NCI-H2081 treated with DMSO at 0.1 percent for 48 hours (cell line): Measurements from ENCODE around the gene HES6.

Experiments
- DNase-seq: peaks from one replicate; lab custom pipeline; 2025; lab: John Stamatoyannopoulos, UW

The HES6 gene

GRCh38 chr2:238233625-238234024 is 6.2 kb downstream of the HES6 start:
- DNase-seq, result no peak

DNA sequence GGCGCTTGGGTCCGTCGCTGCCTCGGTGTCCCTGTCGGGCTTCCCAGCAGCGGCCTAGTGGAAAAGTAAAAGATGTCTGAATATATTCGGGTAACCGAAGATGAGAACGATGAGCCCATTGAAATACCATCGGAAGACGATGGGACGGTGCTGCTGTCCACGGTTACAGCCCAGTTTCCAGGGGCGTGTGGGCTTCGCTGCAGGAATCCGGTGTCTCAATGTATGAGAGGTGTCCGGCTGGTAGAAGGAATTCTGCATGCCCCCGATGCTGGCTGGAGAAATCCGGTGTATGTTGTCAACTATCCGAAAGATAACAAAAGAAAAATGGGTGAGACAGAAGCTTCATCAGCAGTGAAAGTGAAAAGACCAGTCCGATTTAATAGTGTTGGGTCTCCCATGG is 8.0 kb downstream of the HES6 start:
- DNase-seq, result no peak

DNA sequence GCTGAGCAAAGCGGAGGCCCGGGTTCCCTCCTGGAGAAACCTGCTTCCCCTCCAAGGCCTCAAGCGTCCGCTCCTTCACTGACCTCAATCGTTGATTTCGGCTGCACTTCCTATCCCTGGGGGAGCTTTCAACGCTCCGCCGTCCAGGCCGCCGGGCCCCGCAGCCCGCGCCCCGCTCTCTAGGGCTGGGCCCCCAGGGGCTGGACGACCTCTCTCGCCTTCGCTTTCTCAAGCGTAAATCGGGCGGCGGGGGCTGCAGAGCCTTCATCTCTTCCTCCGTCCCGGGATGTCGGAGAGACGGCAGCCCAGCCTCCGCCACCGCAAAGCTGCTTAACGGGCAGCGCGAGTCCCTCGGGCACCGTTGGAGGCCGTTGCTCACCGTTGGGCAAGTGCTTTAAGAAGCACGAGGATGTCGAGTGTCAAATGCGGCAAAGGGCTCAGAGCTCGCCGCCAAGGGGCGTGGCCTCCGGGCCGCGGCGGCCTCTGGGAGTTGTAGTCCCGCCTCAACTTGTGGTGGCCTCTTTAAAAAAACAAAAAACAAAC is 8.5 kb downstream of the HES6 start:
- DNase-seq, result no peak

DNA sequence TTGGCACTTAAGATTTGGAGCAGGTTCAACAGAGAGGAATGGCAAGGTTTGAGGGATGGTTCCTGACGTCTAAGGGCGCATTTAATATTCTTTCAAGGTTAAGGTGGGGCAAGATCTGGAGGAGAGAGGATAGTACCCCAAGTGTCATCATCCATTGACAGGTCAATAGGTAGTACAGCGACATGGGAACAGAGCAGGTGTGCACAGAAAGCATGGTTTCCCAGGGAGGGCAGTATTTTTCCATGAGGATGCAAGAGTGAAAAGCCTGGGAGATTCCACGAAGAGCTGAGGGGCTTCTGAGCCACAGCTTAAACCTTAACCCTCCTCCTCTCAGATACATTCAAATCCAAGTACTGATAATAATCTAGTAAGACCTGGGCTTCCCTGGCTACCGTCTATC is 9.1 kb downstream of the HES6 start:
- DNase-seq, result no peak

- no peak for DNase-seq
These were observed 11.1 kb downstream of the HES6 start for GRCh38 chr2:238228700-238229099.

- no peak for DNase-seq
These were observed 12.2 kb downstream of the HES6 start for GRCh38 chr2:238227587-238228032.

DNA sequence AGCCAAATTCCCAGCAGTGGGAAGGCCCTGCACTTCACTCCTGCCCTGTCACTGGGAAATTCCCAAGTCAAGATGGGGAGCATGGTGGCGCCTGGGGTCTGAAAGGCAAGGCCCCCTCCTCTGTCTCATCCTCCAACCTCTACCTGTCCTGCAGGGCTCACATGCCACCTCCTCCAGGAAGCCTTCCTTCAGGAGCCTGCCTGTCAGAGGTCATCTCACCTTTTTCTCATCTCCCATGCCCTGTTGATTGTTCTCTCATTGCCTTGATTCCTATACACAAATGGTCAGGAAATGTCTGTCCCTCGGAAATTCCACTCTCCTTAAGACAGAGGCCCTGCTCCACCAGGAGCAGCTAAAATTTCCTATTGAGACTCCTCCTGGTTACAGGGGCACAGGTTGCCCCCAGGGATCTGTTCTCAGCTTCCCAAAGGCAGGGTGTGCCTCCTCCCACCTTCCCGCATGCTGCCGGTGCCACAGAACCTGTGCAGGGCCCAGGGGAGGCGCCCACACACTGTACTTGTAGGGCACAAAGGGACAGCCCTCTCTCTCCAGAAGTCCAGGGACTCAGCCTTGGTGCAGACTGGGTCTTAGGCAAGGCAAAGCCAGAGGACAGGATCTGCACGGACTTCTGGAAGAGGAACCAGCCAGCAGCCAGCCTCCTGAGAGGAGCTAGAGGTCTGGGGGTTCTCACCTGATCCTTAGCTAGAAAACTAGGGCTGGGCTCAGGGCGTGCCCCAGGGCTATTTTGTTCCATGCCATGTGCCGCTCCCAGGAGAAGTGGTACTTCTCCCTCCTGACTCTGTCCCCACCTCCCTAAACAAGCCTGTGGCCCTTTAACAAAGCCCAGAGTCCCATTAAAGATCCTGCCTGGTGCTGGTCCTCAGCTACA is 12.9 kb downstream of the HES6 start:
- DNase-seq, result no peak

- DNase-seq, result no peak
These were observed 13.7 kb downstream of the HES6 start for GRCh38 chr2:238225911-238226697.

- no peak for DNase-seq
These were observed 14.7 kb downstream of the HES6 start for GRCh38 chr2:238225121-238225520.

GRCh38 chr2:238224356-238225035 is 15.3 kb downstream of the HES6 start:
- DNase-seq, result no peak

DNA sequence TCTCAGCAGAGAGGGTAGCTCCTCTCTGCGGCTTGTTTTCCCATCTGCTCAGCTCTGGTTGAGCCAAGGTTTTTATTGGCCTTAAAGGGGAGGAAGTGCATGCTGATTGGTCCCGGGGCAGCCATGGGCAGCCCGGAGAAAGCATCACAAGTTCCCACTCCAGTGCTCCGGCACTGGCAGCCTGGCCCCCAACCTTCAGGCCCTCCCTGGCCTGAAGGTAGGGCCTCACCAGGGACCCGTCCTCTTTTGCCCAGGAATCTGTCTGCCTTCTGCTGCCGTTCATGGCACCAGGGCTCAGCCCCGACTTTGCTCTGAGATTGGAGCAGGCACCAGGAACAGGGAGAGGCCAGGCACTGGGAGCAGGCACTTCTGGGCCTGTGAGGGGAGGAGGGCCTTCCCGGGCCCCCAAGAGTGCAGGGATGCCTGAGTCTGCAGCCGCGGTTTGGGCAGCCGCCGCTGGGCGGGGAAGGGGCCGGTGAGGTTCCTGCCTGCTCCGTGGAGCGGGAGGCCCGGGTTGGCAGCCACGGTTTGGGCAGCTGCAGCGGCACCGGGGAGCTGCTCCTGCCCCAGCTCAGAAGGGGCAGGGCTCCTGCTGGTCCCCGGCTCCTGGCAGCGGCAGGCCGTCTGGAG is 18.8 kb downstream of the HES6 start:
- no peak for DNase-seq

GRCh38 chr2:238220274-238220891 is 19.5 kb downstream of the HES6 start:
- no peak for DNase-seq

DNA sequence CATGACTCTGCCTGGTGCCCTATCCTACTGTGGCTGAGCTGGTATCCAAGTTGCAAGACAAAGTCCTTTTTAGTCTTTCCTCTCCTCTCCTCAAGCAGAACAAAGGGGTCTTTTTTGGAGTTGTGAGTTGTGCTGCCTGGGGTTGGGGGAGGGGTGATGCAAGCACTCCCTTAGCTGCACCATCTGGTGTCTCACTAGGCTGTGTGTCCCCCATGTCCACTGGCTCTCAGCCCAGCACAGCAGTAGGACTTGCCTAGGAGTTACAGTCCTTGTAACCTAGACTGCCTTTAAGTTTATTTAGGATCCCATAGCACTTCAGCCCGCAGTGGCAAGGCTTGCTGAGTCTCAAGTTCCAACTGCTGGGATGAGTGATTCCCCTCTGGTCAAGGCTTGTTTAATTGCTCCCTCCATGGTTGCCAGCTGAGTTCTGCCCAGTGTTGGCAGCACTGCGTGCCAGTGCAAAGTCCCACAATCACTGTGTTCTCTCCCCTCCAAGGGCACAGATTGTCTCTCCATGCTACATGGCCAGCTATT is 23.1 kb downstream of the HES6 start:
- DNase-seq, result no peak

DNA sequence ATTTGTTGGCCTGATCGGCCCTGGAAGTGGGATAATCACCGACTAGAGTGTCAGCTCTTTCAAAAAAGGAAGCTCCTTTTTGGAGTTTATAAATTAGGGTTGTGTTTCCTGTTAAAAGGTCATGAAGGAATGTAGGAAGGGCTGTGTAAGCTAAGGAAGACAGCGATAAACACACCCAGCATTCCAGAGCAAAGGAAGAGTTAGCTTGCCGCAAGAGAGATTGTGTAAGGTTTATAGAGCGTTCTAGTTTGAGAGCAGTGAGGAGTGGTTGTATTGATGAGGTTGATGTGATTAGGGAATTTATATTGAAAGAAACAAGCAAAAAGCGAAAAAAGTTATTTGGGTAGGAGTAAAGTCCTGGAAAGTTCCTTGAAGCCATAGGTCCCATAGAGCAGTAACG is 32.8 kb downstream of the HES6 start:
- DNase-seq, result no peak

DNA sequence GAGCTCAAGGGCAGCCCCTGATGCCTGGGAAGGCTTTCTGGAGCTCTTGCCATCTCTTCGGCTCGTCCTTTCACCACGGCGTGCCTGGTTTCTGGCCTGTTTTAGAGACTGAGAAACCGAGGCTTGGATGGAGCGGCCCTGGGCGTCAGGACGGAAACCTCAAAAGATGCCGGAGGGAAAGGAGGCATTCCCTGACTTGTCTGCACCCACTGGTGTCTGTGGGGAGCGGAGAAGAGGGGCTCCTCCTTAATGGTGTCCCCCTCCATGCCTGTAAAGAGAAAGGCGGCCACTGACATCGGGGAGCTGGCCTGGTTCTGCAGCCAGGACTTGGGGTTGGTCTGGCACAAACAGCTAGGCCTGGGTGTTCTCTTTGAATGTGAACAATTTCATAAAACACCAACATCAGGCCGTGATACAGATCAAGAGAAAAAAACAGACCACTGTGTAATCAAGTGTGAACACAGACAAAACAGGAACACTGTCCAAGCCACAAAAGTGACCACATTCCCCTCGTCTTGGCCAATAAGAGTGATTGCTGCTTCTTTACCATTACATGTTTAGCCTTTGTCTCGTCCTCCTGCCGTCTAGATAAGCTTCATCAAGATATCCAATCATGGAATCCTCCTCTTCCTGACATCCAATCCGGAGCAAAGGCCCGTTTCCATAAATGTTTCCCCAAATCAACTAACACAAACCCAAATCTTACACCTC is 35.7 kb downstream of the HES6 start:
- DNase-seq, result no peak

DNA sequence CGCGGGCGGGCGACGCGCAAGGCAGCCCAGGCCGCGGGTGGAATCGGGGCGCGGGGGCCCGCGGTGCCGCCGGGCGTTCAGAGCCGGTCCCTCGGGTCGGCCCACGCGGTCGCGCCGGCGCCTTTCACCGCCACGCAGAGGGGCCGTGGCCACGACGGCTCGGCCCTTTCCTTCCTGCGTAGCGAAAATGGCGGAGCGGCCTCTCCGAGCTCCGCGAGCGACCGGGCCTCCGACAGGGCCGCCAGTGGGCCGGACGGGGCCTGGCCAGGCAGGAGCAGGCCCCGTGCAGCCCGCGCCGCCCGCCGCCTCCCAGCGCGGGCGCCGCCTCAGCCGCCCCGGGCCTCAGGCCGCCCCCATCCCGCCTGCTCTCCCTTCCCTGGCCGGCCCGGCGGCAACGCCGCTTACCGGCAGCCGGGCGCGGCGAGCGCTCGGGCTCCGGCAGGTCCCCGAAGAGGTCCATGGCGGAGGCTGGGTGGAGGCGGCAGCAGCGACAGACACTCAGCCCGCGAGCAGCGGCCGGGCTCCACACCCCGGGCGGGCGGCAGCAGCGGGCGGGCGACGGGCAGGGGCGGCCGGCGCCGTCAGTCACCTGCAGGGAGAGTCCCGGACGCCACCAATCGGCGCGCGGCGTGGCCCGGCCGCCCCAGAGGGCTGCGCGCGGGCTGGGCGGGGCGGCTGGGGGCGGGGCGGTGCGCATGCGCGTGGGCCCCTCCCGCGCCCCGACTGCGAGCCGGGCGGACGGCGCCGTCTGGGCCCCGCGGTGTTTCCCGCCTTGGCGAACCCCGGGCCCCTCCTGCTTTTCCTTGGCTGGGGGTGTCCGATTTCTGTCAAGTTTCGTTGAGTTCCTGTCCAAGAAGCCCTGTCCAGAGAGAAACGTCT is 36.5 kb downstream of the HES6 start, which contains the start of gene ILKAP:
Gene ILKAP (minus strand): TSS at position 602 of the 879 bp plus-strand sequence. CDS start 142 bp downstream, at position 460.
- peak; percentile 38 for DNase-seq

GRCh38 chr2:238202326-238203093 is 37.3 kb downstream of the HES6 start:
- no peak for DNase-seq

DNA sequence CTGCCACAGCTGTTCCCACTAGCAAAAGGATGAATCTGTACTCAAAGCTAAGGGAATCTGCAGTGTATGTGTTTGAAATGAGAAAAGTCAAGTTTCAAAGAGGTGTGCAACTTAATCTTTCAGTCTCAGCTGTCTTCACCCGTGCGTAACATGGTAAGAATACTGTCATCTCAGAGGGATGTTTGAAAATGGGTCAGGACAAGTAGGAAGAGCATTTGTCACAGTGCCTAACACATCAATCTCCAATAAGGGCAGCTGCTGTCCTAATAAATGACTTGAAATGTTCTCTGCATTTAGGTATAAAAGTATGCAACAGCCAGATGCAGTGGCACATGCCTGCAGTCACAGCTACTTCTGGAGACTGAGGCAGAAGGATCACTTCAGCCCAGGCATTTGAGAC is 49.4 kb downstream of the HES6 start:
- no peak for DNase-seq
